PC-9 (cell line): ENCODE measurements around the gene MKNK2.
"Not testable (repeated sequence)": the region's sequence is repeated elsewhere in the genome, so short reads cannot be mapped to it uniquely, and the experiment has no call there.

Source experiments
- EZH2 ChIP-seq: fragments of 200-600 bp; sonication (generic); IDR thresholded peaks from 2 replicates; pipeline ENCODE4 v1.8.0; 2017; ENCODE audit warnings: antibody characterized with exemption, low read depth
- TF ChIP-seq, protein P1 (sequence below): fragments of 200-600 bp; sonication (generic); conservative IDR thresholded peaks from 2 replicates; pipeline ENCODE4 v1.6.1; 2017; ENCODE audit warnings: mixed run types, antibody characterized with exemption, mild to moderate bottlenecking, moderate library complexity

DNA sequence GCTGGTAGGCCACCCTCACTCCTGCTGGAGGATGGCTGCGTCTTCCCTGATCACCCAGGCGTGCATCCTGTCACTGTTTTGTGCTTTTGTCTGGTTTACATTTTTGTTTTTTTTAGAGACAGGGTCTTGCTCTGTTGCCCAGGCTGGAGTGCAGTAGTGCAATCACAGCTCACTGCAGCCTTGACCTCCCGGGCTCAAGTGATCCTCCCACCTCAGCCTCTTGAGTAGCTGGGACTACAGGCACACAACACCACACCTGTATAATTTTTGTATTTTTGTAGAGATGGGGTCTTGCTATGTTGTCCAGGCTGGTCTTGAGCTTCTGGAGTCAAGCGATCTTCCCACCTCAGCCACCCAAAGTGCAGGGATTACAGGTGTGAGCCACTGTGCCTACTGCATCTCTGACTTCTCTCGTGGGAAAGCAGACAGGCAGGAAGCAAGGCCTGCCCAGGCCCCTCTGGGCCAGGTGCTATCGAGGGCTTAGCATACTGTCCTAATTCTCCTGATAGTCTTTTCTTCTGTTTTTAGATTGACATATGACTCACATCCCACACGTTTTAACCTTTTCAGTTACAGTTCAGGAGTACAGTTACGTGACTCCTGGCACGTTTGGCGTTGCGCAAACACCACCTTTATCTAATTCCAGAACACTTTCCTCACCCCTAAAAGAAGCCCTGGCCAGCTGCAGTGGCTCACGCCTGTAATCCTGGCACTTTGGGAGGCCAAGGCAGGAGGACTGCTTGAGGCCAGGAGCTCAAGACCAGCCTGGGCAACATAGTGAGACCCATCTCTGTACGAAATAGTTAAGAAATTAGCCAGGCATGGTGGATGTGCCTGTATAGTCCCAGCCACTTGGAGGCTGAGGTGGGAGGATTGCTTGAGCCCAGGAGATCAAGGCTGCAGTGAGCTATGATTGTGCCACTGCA lies 35.9 kb upstream of the MKNK2 start:
- TF ChIP-seq, protein P1, sequence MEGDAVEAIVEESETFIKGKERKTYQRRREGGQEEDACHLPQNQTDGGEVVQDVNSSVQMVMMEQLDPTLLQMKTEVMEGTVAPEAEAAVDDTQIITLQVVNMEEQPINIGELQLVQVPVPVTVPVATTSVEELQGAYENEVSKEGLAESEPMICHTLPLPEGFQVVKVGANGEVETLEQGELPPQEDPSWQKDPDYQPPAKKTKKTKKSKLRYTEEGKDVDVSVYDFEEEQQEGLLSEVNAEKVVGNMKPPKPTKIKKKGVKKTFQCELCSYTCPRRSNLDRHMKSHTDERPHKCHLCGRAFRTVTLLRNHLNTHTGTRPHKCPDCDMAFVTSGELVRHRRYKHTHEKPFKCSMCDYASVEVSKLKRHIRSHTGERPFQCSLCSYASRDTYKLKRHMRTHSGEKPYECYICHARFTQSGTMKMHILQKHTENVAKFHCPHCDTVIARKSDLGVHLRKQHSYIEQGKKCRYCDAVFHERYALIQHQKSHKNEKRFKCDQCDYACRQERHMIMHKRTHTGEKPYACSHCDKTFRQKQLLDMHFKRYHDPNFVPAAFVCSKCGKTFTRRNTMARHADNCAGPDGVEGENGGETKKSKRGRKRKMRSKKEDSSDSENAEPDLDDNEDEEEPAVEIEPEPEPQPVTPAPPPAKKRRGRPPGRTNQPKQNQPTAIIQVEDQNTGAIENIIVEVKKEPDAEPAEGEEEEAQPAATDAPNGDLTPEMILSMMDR = not testable (repeated sequence)
- not testable (repeated sequence) for TF ChIP-seq EZH2
